ENCODE data around the gene EMC10. TPM values are rescaled to one million over a fixed set of nuclear protein-coding genes. Genes with fewer than 3 reads are reported as not detected.
A peak's percentile ranks its signal among the peaks of the same experiment; 100 is the strongest.

The EMC10 gene
- total RNA-seq, 3 donors from 2014 or later, result 111 to 122 (median 117) TPM

- no peak for ATAC-seq
- no peak overlapping the region for H3K4me3 Mint-ChIP-seq
- no peaks in the 10 kb centered on the region for H3K9me3 Mint-ChIP-seq
- H3K27me3 Mint-ChIP-seq (ENCODE audit: low read depth), result no peaks in the 10 kb centered on the region
- H3K4me1 Mint-ChIP-seq (ENCODE audit: low read depth), result peaks cover 8% of the 10 kb centered on the region
- no peak for DNase-seq
- H3K36me3 Mint-ChIP-seq (ENCODE audit: insufficient read depth), result peaks cover 3% of the 10 kb centered on the region
Observed at GRCh38 chr19:50507376-50507775, 31.1 kb downstream of the EMC10 start.

- Mint-ChIP-seq H3K9me3 (no peaks in the 10 kb centered on the region), H3K27me3 (ENCODE audit: low read depth) (no peaks in the 10 kb centered on the region), H3K4me3 (peak overlapping the region; percentile 50), H3K4me1 (ENCODE audit: low read depth) (peaks cover 8% of the 10 kb centered on the region), H3K36me3 (ENCODE audit: insufficient read depth) (peaks cover 3% of the 10 kb centered on the region)
- ATAC-seq, result no peak
- DNase-seq, result no peak
Observed at GRCh38 chr19:50508843-50509190, 32.5 kb downstream of the EMC10 start.

GRCh38 chr19:50509366-50509765, 33.1 kb downstream of the EMC10 start:
- ATAC-seq (no peak), DNase-seq (no peak)
- Mint-ChIP-seq H3K4me1 (ENCODE audit: low read depth) (peaks cover 8% of the 10 kb centered on the region), H3K9me3 (no peaks in the 10 kb centered on the region), H3K36me3 (ENCODE audit: insufficient read depth) (peaks cover 3% of the 10 kb centered on the region), H3K4me3 (peak overlapping the region; percentile 95), H3K27me3 (ENCODE audit: low read depth) (peaks cover 3% of the 10 kb centered on the region)

- peaks cover 8% of the 10 kb centered on the region for H3K4me1 Mint-ChIP-seq (ENCODE audit: low read depth)
- no peak for DNase-seq
- peaks cover 5% of the 10 kb centered on the region for H3K27me3 Mint-ChIP-seq (ENCODE audit: low read depth)
- no peaks in the 10 kb centered on the region for H3K9me3 Mint-ChIP-seq
- no peak for ATAC-seq
- peak overlapping the region; percentile 95 for H3K4me3 Mint-ChIP-seq
- peaks cover 3% of the 10 kb centered on the region for H3K36me3 Mint-ChIP-seq (ENCODE audit: insufficient read depth)
Observed at GRCh38 chr19:50510121-50510670, 33.9 kb downstream of the EMC10 start.

GRCh38 chr19:50510700-50511068, 34.4 kb downstream of the EMC10 start:
- Mint-ChIP-seq H3K36me3 (ENCODE audit: insufficient read depth) (peaks cover 3% of the 10 kb centered on the region), H3K4me3 (peak overlapping the region; percentile 95), H3K9me3 (no peaks in the 10 kb centered on the region), H3K27me3 (ENCODE audit: low read depth) (peaks cover 6% of the 10 kb centered on the region), H3K4me1 (ENCODE audit: low read depth) (peaks cover 8% of the 10 kb centered on the region)
- ATAC-seq (no peak), DNase-seq (no peak)

- H3K4me3 Mint-ChIP-seq, result peak within 1 kb of the TSS; percentile 95
- H3K36me3 Mint-ChIP-seq (ENCODE audit: insufficient read depth), result peaks cover 3% of the 10 kb centered on the region
- H3K9me3 Mint-ChIP-seq, result no peaks in the 10 kb centered on the region
- H3K4me1 Mint-ChIP-seq (ENCODE audit: low read depth), result peaks cover 8% of the 10 kb centered on the region
- peaks cover 10% of the 10 kb centered on the region for H3K27me3 Mint-ChIP-seq (ENCODE audit: low read depth)
- DNase-seq, result peak; percentile 97
- ATAC-seq, result peak; percentile 97
Observed at GRCh38 chr19:50511069-50511822, 34.9 kb downstream of the EMC10 start, which contains the start of gene JOSD2. Gene JOSD2, minus strand, starts transcription at chr19:50511191. Its CDS starts 760 bp downstream, at chr19:50510431.

GRCh38 chr19:50512112-50512998, 36.0 kb downstream of the EMC10 start:
- H3K9me3 Mint-ChIP-seq, result no peaks in the 10 kb centered on the region
- DNase-seq (no peak), ATAC-seq (no peak)
- H3K27me3 Mint-ChIP-seq (ENCODE audit: low read depth), result peaks cover 10% of the 10 kb centered on the region
- H3K36me3 Mint-ChIP-seq (ENCODE audit: insufficient read depth), result peaks cover 3% of the 10 kb centered on the region
- H3K4me1 Mint-ChIP-seq (ENCODE audit: low read depth), result peaks cover 8% of the 10 kb centered on the region
- H3K4me3 Mint-ChIP-seq, result no peak overlapping the region

- DNase-seq (no peak), ATAC-seq (no peak)
- Mint-ChIP-seq H3K4me1 (ENCODE audit: low read depth) (peaks cover 8% of the 10 kb centered on the region), H3K36me3 (ENCODE audit: insufficient read depth) (peaks cover 3% of the 10 kb centered on the region), H3K4me3 (no peak overlapping the region), H3K27me3 (ENCODE audit: low read depth) (peaks cover 10% of the 10 kb centered on the region), H3K9me3 (no peaks in the 10 kb centered on the region)
Observed at GRCh38 chr19:50512999-50513745, 36.9 kb downstream of the EMC10 start.

- Mint-ChIP-seq H3K9me3 (no peaks in the 10 kb centered on the region), H3K36me3 (ENCODE audit: insufficient read depth) (peaks cover under 1% of the 10 kb centered on the region), H3K4me1 (ENCODE audit: low read depth) (peaks cover 8% of the 10 kb centered on the region), H3K27me3 (ENCODE audit: low read depth) (peaks cover 10% of the 10 kb centered on the region), H3K4me3 (no peak within 1 kb of the TSS)
- no peak for ATAC-seq
- DNase-seq, result no peak
Observed at GRCh38 chr19:50513746-50514345, 37.5 kb downstream of the EMC10 start, which contains the start of gene ASPDH. Gene ASPDH, minus strand, starts transcription at chr19:50513913. Its CDS starts 90 bp downstream, at chr19:50513823.

- H3K4me1 Mint-ChIP-seq (ENCODE audit: low read depth), result peaks cover 8% of the 10 kb centered on the region
- DNase-seq (no peak), ATAC-seq (no peak)
- no peaks in the 10 kb centered on the region for H3K9me3 Mint-ChIP-seq
- no peaks in the 10 kb centered on the region for H3K36me3 Mint-ChIP-seq (ENCODE audit: insufficient read depth)
- H3K4me3 Mint-ChIP-seq, result no peak overlapping the region
- peaks cover 10% of the 10 kb centered on the region for H3K27me3 Mint-ChIP-seq (ENCODE audit: low read depth)
Observed at GRCh38 chr19:50514346-50515167, 38.2 kb downstream of the EMC10 start.

- H3K4me1 Mint-ChIP-seq (ENCODE audit: low read depth), result peaks cover 8% of the 10 kb centered on the region
- no peak overlapping the region for H3K4me3 Mint-ChIP-seq
- peaks cover 10% of the 10 kb centered on the region for H3K27me3 Mint-ChIP-seq (ENCODE audit: low read depth)
- DNase-seq, result no peak
- H3K36me3 Mint-ChIP-seq (ENCODE audit: insufficient read depth), result no peaks in the 10 kb centered on the region
- no peaks in the 10 kb centered on the region for H3K9me3 Mint-ChIP-seq
- ATAC-seq, result no peak
Observed at GRCh38 chr19:50515168-50515561, 38.9 kb downstream of the EMC10 start.

- Mint-ChIP-seq H3K36me3 (ENCODE audit: insufficient read depth) (no peaks in the 10 kb centered on the region), H3K27me3 (ENCODE audit: low read depth) (peaks cover 10% of the 10 kb centered on the region), H3K4me3 (no peak overlapping the region), H3K9me3 (no peaks in the 10 kb centered on the region), H3K4me1 (ENCODE audit: low read depth) (peaks cover 3% of the 10 kb centered on the region)
- ATAC-seq (no peak), DNase-seq (no peak)
Observed at GRCh38 chr19:50516456-50516855, 40.1 kb downstream of the EMC10 start.

Data from activated T-cell treated with anti-CD3 and anti-CD28 coated beads, Interleukin-2, amount 50 U/mL, for 4 hours (primary cell).